ENCODE results near the gene CAPN9.

DNA sequence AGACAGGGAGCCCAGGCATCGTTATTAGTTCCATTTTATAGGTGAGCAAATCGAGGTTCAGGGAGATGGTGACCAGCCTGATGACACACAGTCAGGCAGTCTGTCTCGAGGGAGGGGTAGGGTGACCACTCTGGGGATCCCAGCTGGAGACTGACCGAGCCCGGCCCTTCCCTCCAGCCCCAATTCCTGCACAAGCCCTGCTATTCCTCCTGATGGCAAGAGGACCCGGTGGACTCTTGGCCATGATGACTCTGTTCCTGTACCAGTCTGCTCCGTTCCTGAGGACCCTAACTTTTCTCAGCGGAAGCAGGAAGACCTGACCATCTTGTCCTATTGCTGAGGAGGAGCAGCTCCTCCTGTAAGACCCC is 33.7 kb upstream of the CAPN9 start:
- no peak for TF ChIP-seq TAF1 (IDR thresholded peaks at IDR 0.05; ENCODE audit: low read depth)
- TF ChIP-seq FOXM1 (IDR thresholded peaks at IDR 0.05; ENCODE audit: borderline replicate concordance, low read depth) = no peak
- TF ChIP-seq CREB1 (IDR thresholded peaks at IDR 0.05; ENCODE audit: low read depth) = no peak
- no peak for TF ChIP-seq YY1 (IDR thresholded peaks at IDR 0.05; ENCODE audit: low read depth)
- no peak for TF ChIP-seq CEBPB (IDR thresholded peaks at IDR 0.05)

Measured in Ishikawa (cell line).